Measurements from ENCODE around the gene AFF1.

GRCh38 chr4:86939729-86940575, 5.1 kb downstream of the AFF1 start:
- TF ChIP-seq EP300 (IDR thresholded peaks at IDR 0.05) (no peak), POLR2AphosphoS5 (IDR thresholded peaks at IDR 0.05) (no peak)

Measured in gastroesophageal sphincter (tissue), 2 donors.